H54 (cell line): ENCODE results near the gene CDC34.
A peak's percentile ranks its signal among the peaks of the same experiment; 100 is the strongest.

Experiments used
- DNase-seq: peaks from one replicate; pipeline ENCODE4 v3.0.0; 2011; ENCODE audit warnings: low spot score, mixed read lengths; ENCODE audit not compliant: insufficient read length
- FAIRE-seq: peaks from 3 replicates; lab custom pipeline; 2011; peaks lifted over from hg19 to GRCh38; lab: Jason Lieb, UNC
- POLR2A ChIP-seq: IDR thresholded peaks from 2 replicates; pipeline ENCODE4 v1.6.1; 2011; ENCODE audit warnings: low read depth, mild to moderate bottlenecking, low read length

The CDC34 gene

DNA sequence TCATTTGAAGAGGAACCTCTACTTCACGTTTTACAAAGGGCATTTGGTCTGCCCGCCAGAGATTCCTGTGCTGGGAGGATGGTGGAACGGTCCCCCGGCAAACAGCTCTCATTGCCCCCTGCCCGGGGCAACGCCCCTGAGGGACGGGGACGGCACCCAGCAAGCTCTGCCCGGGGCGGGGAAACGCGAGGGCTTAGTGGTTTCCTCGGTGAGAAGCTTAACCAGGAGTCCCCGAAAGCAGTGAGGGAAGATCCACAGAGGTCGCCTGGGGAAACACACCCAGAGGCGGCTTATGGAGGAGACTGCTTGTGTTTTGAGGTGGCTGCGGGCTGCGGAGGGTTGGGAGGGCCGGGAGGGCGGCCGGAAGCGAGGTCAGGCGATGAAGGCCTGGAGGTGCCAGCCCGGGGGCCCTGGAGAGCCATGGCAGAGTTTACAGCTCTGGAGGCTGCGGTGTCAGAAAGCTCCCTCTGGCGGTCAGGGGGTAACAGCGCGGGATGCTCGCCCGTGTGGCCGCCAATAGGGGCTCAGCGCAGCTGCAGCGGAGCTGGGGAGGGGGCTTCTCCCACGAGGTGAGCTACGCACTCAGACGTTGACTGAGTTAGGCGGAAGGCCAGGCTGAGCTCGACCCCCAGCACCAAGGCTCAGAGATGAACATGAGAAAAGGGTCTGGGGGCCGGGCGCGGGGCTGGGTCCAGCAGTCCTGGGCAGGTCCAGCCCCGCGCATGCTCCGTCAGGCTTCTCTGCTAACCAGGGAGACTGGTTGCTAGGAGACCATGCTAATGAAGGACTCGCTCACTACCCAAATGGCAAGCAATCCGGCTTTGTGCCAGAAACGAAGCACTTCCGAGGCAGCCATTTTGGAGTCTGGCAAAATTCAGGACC, 24.9 kb upstream of the CDC34 start:
- DNase-seq (peak; percentile 99), FAIRE-seq (peak; percentile 88)
- no peak for TF ChIP-seq POLR2A

GRCh38 chr19:507286-508203, 24.0 kb upstream of the CDC34 start, which contains the start of gene TPGS1:
Gene TPGS1 (plus strand): TSS chr19:507497. CDS start chr19:507507, 10 bp downstream.
- TF ChIP-seq POLR2A, result peak; percentile 85
- FAIRE-seq, result no peak
- peak; percentile 85 for DNase-seq

DNA sequence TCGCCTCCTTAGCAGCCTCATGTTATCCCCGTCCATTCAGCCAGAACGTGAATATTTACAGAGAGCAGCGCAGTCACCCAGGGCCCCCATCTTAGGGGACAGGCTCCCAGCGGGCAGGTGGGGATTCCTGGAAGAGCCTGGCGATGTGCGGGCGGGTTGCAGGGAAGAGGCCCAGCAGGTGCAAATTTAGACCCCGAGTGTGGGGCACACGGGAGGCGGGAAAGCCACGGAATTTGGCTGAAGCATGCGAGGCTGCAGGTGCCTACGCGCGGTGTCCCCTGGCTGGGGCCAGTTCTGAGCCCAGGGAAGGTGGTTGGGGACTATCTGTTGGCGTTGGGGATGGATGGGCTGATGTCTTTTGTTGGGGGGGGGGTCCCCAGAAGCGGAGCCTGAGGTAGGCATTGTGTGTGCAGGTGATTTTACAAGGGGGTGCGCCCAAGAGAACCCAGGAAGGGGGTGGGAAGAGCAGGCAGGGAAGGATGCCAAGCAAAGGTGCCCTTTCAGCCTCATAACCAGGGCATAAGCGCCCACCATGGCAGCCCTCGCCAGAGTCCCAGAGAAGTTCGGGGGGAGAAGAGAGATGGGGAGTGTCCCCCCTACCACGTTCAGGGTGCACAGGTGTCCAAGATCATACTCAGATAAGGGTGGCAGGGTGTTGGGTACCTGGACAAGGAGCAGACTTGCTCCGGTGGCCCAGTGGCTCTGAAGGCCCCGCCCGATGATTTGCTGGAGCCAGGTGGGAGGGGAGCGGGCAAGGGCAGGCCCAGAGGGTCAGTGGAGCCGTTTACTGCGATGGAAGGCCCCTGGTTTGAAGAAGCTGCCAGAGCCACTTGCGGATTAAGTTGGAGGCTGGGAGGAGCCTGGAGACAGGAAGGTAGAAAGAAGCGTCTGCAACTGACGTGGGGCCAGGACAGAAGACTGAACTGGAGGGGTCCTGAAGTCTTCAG, 23.1 kb upstream of the CDC34 start:
- no peak for DNase-seq
- no peak for TF ChIP-seq POLR2A
- no peak for FAIRE-seq

- DNase-seq (peak; percentile 90), FAIRE-seq (no peak)
- TF ChIP-seq POLR2A, result no peak
These were observed 20.9 kb upstream of the CDC34 start for GRCh38 chr19:510606-511100.

GRCh38 chr19:511101-511851, 20.3 kb upstream of the CDC34 start:
- no peak for TF ChIP-seq POLR2A
- FAIRE-seq (no peak), DNase-seq (no peak)

GRCh38 chr19:512547-513365, 18.8 kb upstream of the CDC34 start:
- TF ChIP-seq POLR2A, result no peak
- DNase-seq (no peak), FAIRE-seq (no peak)

- no peak for TF ChIP-seq POLR2A
- FAIRE-seq (no peak), DNase-seq (no peak)
These were observed 18.0 kb upstream of the CDC34 start for GRCh38 chr19:513368-514165.

DNA sequence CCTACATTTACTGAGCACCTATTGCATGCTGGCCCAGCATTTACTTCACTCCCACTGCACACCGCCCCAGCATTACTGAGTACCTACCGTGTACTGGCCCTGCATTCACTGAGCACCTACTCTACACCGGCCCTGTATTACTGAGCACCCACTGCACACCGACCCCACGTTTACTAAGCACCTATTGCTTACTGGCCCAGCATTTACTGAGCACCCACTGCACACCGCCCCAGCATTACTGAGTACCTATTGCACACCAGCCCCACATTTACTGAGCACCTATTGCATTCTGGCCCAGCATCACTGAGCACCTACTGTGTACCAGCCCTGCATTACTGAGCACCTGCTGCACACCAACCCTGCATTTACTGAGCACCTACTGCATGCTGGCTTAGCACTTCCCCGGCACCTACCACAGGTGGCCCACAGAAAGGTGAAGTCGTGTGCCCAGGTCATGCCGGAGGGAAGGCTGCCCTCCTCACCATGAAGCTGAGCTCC, 17.3 kb upstream of the CDC34 start:
- no peak for TF ChIP-seq POLR2A
- no peak for DNase-seq
- no peak for FAIRE-seq

- TF ChIP-seq POLR2A, result no peak
- DNase-seq (no peak), FAIRE-seq (no peak)
These were observed 13.6 kb upstream of the CDC34 start for GRCh38 chr19:517721-518597.
